ENCODE measurements around the gene OSBPL8. TPM values are rescaled to one million over a fixed set of nuclear protein-coding genes. Genes with fewer than 3 reads are reported as not detected.

The OSBPL8 gene
- total RNA-seq, 1 experiment from 2014 or later, result 81.7 TPM

GRCh38 chr12:76307083-76307482, 252.5 kb downstream of the OSBPL8 start (continued):
- TF ChIP-seq ZNF512 (CRISPR knock-in tag; IDR thresholded peaks at IDR 0.05; ENCODE audit: borderline replicate concordance) (no peak), CREB1 (CRISPR knock-in tag; IDR thresholded peaks at IDR 0.05) (no peak)

GRCh38 chr12:76303989-76304460, 255.5 kb downstream of the OSBPL8 start:
- Mint-ChIP-seq H3K9me3 (peaks cover 12% of the 10 kb centered on the region; the same call in 1 of the 2 replicates), H3K4me1 (peaks cover 5% of the 10 kb centered on the region), H3K27me3 (ENCODE audit: low read depth) (no peaks in the 10 kb centered on the region), H3K36me3 (no peaks in the 10 kb centered on the region), H3K27ac (no peak overlapping the region), H3K4me3 (no peak overlapping the region)
- ChIA-PET POLR2A (no interaction called here), CTCF (no interaction called here)
- TF ChIP-seq FOXK1 (CRISPR knock-in tag; IDR thresholded peaks at IDR 0.05) (no peak), FOXJ3 (CRISPR knock-in tag; IDR thresholded peaks at IDR 0.05; ENCODE audit: borderline replicate concordance) (no peak), AR (CRISPR knock-in tag; IDR thresholded peaks at IDR 0.05) (no peak), CDX4 (CRISPR knock-in tag; IDR thresholded peaks at IDR 0.05; ENCODE audit: borderline replicate concordance) (no peak), OVOL2 (CRISPR knock-in tag; IDR thresholded peaks at IDR 0.05; ENCODE audit: borderline replicate concordance) (no peak), ZNF138 (CRISPR knock-in tag; conservative IDR thresholded peaks at IDR 0.05) (no peak), ZNF219 (CRISPR knock-in tag; IDR thresholded peaks at IDR 0.05; ENCODE audit: borderline replicate concordance) (no peak), ELF4 (CRISPR knock-in tag; IDR thresholded peaks at IDR 0.05; ENCODE audit: low read depth) (no peak), ZSCAN18 (CRISPR knock-in tag; IDR thresholded peaks at IDR 0.05) (no peak), GTF2I (CRISPR knock-in tag; conservative IDR thresholded peaks at IDR 0.05) (no peak), GRHL2 (CRISPR knock-in tag; IDR thresholded peaks at IDR 0.05; ENCODE audit: insufficient replicate concordance, severe bottlenecking) (no peak), MAX (CRISPR knock-in tag; IDR thresholded peaks at IDR 0.05) (no peak), STAT6 (CRISPR knock-in tag; conservative IDR thresholded peaks at IDR 0.05; ENCODE audit: low read depth) (no peak), ZBTB43 (CRISPR knock-in tag; IDR thresholded peaks at IDR 0.05) (no peak), MXD4 (CRISPR knock-in tag; IDR thresholded peaks at IDR 0.05; ENCODE audit: borderline replicate concordance) (no peak), ZNF416 (CRISPR knock-in tag; IDR thresholded peaks at IDR 0.05) (no peak)
- ATAC-seq (no peak), DNase-seq (ENCODE audit: low spot score) (no peak)

Data from WTC11 (cell line).